HepG2 (cell line): ENCODE data around the gene ANKRD65. TPM values are rescaled to one million over a fixed set of nuclear protein-coding genes. Genes with fewer than 3 reads are reported as not detected.

Experiments used
- ATAC-seq: fragments of 200-7000 bp; cut with Tn5 transposase; 3 replicates; pipeline ENCODE4 v1.9.1; 2020; ENCODE audit warnings: mild to moderate bottlenecking, moderate library complexity
- BruUV-seq: library from RNA; stranded (reverse); fragments of 400-500 nt; replicated peaks from 2 replicates; lab custom pipeline; 2021; lab: Mats Ljungman, UMichigan
- CTCF ChIA-PET: fragments of 300-600 bp; formaldehyde crosslinking; extraction: SDS; loops from one replicate; lab custom pipeline; 2021; ENCODE audit warnings: low total read pairs, inconsistent platforms, low intra/inter-chr PET ratio; lab: Yijun Ruan, JAX
- POLR2A ChIA-PET: fragments of 350-600 bp; sonication (Branson Sonifier 250); formaldehyde crosslinking; loops from one replicate; lab custom pipeline; 2020; ENCODE audit warnings: antibody characterized with exemption, inconsistent platforms; lab: Yijun Ruan, JAX
- DNase-seq: peaks from one replicate; pipeline ENCODE4 v3.0.0-alpha.2; 2015; ENCODE audit warnings: low spot score
- FAIRE-seq: peaks from 3 replicates; lab custom pipeline; 2011; peaks lifted over from hg19 to GRCh38; lab: Jason Lieb, UNC
- H2AFZ ChIP-seq: one replicate; pipeline ENCODE4 v1.6.1; 2011; ENCODE audit warnings: low read length, inconsistent platforms
- H3K27ac ChIP-seq: fragments of 300-600 bp; 3 replicates; pipeline ENCODE4 v1.8.0; 2011; ENCODE audit warnings: mixed run types, mild to moderate bottlenecking, mixed read lengths, low read length, inconsistent platforms; ENCODE audit not compliant: insufficient read depth; ENCODE audit errors: extremely low read length
- H3K27me3 ChIP-seq, 2 experiments: fragments of 200-600 bp in 1 of 2; 2 replicates in 1 of 2; 3 replicates in 1 of 2; pipeline versions ENCODE4 v1.6.0 to v1.8.0; 2011; ENCODE audit warnings: low read length in 2 of 2, mild to moderate bottlenecking in 2 of 2, moderate library complexity in 2 of 2, inconsistent platforms in 1 of 2; ENCODE audit not compliant: insufficient read depth in 2 of 2, control insufficient read depth in 1 of 2
- H3K36me3 ChIP-seq, 2 experiments: fragments of 200-600 bp in 1 of 2; replicated peaks in 1 of 2; 2 replicates in 1 of 2; 3 replicates in 1 of 2; pipeline versions ENCODE4 v1.5.1 to v1.8.0; 2011; ENCODE audit warnings: low read length in 2 of 2, inconsistent platforms in 1 of 2; ENCODE audit not compliant: insufficient read depth in 2 of 2, control insufficient read depth in 1 of 2
- H3K4me1 ChIP-seq: 2 replicates; pipeline ENCODE4 v1.5.1; 2012; ENCODE audit warnings: low read length, inconsistent platforms; ENCODE audit not compliant: insufficient read depth
- H3K4me2 ChIP-seq: 2 replicates; pipeline ENCODE4 v1.6.0; 2011; ENCODE audit warnings: low read depth, low read length, inconsistent platforms
- H3K4me3 ChIP-seq, 3 experiments: fragments of 200-600 bp in 1 of 3; sonication (generic), shearing (Covaris generic) in 1 of 3; replicated peaks in 1 of 3; 2 replicates each; pipeline ENCODE4 v1.5.1; 2011 to 2016; ENCODE audit warnings: low read length in 3 of 3, inconsistent platforms in 2 of 3, low read depth in 2 of 3, mild to moderate bottlenecking in 2 of 3, control low read depth in 1 of 3, mixed read lengths in 1 of 3; ENCODE audit not compliant: insufficient read depth in 1 of 3
- H3K79me2 ChIP-seq: one replicate; pipeline ENCODE4 v1.6.1; 2011; ENCODE audit warnings: low read length, inconsistent platforms; ENCODE audit not compliant: insufficient read depth
- H3K9ac ChIP-seq: 2 replicates; pipeline ENCODE4 v1.6.0; 2011; ENCODE audit warnings: mild to moderate bottlenecking, low read depth, low read length, inconsistent platforms; ENCODE audit not compliant: insufficient read depth
- H3K9me3 ChIP-seq: 2 replicates; pipeline ENCODE4 v1.5.1; 2012; ENCODE audit warnings: mild to moderate bottlenecking, low read length
- H4K20me1 ChIP-seq: 2 replicates; pipeline ENCODE4 v1.6.0; 2011; ENCODE audit warnings: inconsistent platforms, mild to moderate bottlenecking, low read length, moderate library complexity; ENCODE audit not compliant: insufficient read depth
- AFF4 ChIP-seq: sonication (generic); formaldehyde crosslinking; IDR thresholded peaks from 2 replicates; pipeline ENCODE4 v1.4.0; 2020; ENCODE audit warnings: missing genetic modification reagents
- AGO2 ChIP-seq: fragments of 200-400 bp; formaldehyde crosslinking; optimal IDR thresholded peaks from 2 replicates; pipeline ENCODE3; 2017; ENCODE audit warnings: mild to moderate bottlenecking, low read depth, low read length, moderate library complexity
- BRD4 ChIP-seq: sonication (generic); formaldehyde crosslinking; IDR thresholded peaks from 2 replicates; pipeline ENCODE4 v1.4.0; 2020; ENCODE audit warnings: missing genetic modification reagents
- GABPB1 ChIP-seq: IDR thresholded peaks from 2 replicates; pipeline ENCODE4 v1.6.1; 2016; ENCODE audit warnings: mild to moderate bottlenecking, missing genetic modification reagents, moderate library complexity, missing compliant biosample characterization
- MXD3 ChIP-seq: IDR thresholded peaks from 2 replicates; pipeline ENCODE4 v1.6.1; 2016; ENCODE audit warnings: mild to moderate bottlenecking, missing biosample characterization, missing genetic modification reagents
- RBFOX2 ChIP-seq: fragments of 200-400 bp; formaldehyde crosslinking; IDR thresholded peaks from 2 replicates; pipeline ENCODE4 v1.6.1; 2017; ENCODE audit warnings: low read depth, mild to moderate bottlenecking, low read length
- UBTF ChIP-seq: sonication (generic); formaldehyde crosslinking; IDR thresholded peaks from 2 replicates; pipeline ENCODE4 v1.4.0; 2020; ENCODE audit warnings: mild to moderate bottlenecking, missing genetic modification reagents
- ZNF407 ChIP-seq: sonication (generic); formaldehyde crosslinking; IDR thresholded peaks from one replicate; pipeline ENCODE4 v1.5.1; 2020; ENCODE audit warnings: mild to moderate bottlenecking, missing genetic modification reagents; ENCODE audit errors: not compliant biosample characterization
- WGBS: methylation state at CpG from one replicate; pipeline ENCODE4 v1.1.6; 2017; ENCODE audit warnings: low lambda C conversion rate; 5-methylcytosine and 5-hydroxymethylcytosine counted together
- in situ Hi-C: cut with HindIII; loops from 2 replicates; pipeline ENCODE4 v1.10.0; 2017; ENCODE audit warnings: low pct_unique_long_range_greater_than_20kb; ENCODE audit not compliant: extremely low pct_ligation_motif_present
- intact Hi-C: fragments of 100-400 bp; cut with micrococcal nuclease; formaldehyde crosslinking; loops from one replicate; pipeline ENCODE4 v1.10.0; 2022; ENCODE audit not compliant: unreplicated experiment
- polyA plus RNA-seq, 8 experiments: library from polyadenylated mRNA; depleted of rRNA in 3 of 8; stranded (reverse) in 7 of 8; unstranded in 1 of 8; fragments of >200 nt; fragmentation: Illumina TruSeq in 4 of 8; extraction: Trizol in 4 of 8; gene quantifications; 2 replicates each; pipeline versions ENCODE4 v1.2.1 to v1.2.3, GENCODE V29; 2011 to 2016; ENCODE audit warnings: low read depth in 4 of 8, missing spikeins in 1 of 8, mixed read lengths in 1 of 8; ENCODE audit not compliant: insufficient read depth in 1 of 8
- total RNA-seq, 5 experiments: library from RNA; depleted of rRNA; stranded (reverse); fragments of >200 nt; fragmentation: Illumina TruSeq; extraction: Trizol; gene quantifications; 2 replicates each; pipeline ENCODE4 v1.2.3, GENCODE V29; 2016; ENCODE audit warnings: low read depth in 1 of 5

The ANKRD65 gene
- total and polyA plus RNA-seq, 2 of the 13 experiments (the other 11 are each of a cell fraction or from before 2014, with no cell fraction given): 12.1 to 30.1 TPM

GRCh38 chr1:1419363-1419812 lies 1.7 kb downstream of the ANKRD65 start:
- no TSS peak for BruUV-seq
- H4K20me1 ChIP-seq: no peaks in the 10 kb centered on the region
- no peak for DNase-seq
- no peaks in the 10 kb centered on the region for H3K9me3 ChIP-seq
- in situ Hi-C loops (no loop called here), intact Hi-C loops (no loop called here)
- ATAC-seq: peak; percentile 4; the same call in 1 of the 3 replicates
- peak overlapping the region; percentile 37 to 70 (median 70); a peak in 5 of 6 replicates for H3K4me3 ChIP-seq
- CTCF ChIA-PET: no interaction called here
- H3K36me3 ChIP-seq: no peaks in the 10 kb centered on the region
- peak overlapping the region; percentile 69 for H3K4me2 ChIP-seq
- peak overlapping the region; percentile 44 for H3K27ac ChIP-seq
- peak overlapping the region; percentile 67; the same call in 1 of the 2 replicates for H3K9ac ChIP-seq
- POLR2A ChIA-PET: interaction anchor here (2.7 to 3.5 kb wide), 2 partner anchors 12 to 18 kb away, joined by 25 to 126 read pairs; no protein-coding TSS in a partner anchor
- H3K4me1 ChIP-seq: peaks cover 62% of the 10 kb centered on the region
- FAIRE-seq: no peak
- 48% methylated on average over 5 of the region's 21 CpGs for WGBS
- H2AFZ ChIP-seq: no peak overlapping the region
- peaks cover 12% of the 10 kb centered on the region for H3K79me2 ChIP-seq
- H3K27me3 ChIP-seq: no peaks in the 10 kb centered on the region; a peak in 1 of 5 replicates
- peak; percentile 29; the same call in 1 of the 2 replicates for TF ChIP-seq GABPB1
- TF ChIP-seq AGO2: peak; percentile 45
- TF ChIP-seq AFF4 (CRISPR knock-in tag): no peak
- TF ChIP-seq MXD3: 0 out of 2 replicates have a peak, but pooled peaks have one; percentile 17
- peak; percentile 51 for TF ChIP-seq ZNF407 (CRISPR knock-in tag)
- TF ChIP-seq BRD4 (CRISPR knock-in tag): no peak
- 0 out of 2 replicates have a peak, but pooled peaks have one; percentile 14 for TF ChIP-seq RBFOX2
- no peak for TF ChIP-seq UBTF
